ENCODE measurements around the gene FUT3. TPM values are rescaled to one million over a fixed set of nuclear protein-coding genes. Genes with fewer than 3 reads are reported as not detected.

FUT3 gene
- polyA plus RNA-seq, 1 experiment: not detected

DNA sequence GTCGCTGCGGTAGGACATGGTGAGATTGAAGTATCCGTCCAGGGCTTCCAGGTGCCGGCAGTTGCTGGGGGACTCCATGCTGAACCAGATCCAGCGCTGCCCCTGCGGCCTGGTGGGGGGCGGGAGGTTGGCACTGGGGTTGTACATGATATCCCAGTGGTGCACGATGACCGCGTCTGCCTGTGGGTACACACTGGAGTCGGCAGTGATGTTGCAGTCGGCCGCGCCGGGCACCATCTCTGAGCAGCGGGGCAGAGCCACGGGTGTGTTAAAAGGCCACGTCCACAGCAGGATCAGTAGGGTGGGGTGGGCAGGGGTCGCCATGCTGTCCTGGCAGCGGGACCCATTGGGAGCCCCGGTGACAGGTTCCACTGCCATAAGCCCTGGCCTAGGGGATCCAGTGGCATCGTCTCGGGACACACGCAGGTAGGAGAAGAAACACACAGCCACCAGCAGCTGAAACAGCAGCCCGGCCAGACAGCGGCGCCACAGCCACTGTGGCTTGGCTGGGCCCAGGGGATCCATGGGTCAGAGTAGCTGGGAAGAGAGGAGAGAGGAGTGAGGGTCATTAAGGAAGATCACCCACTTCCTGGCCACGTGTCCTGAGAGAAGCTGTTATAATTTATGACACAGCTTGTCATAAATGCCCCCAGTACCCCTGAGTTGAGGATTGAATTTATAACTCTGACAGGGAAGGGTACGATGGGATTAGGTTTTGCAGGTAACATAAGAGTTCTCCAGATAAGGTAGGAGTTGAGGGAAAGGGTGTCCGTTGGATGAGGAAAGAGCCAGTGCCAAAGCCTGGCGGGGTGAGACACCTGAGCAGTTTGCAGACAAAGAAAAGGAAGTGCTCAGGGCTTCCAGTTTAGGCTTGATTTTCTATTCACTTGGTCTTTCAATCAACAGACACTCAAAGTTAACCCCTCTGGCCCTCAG, 16.2 kb upstream of the FUT3 start:
- peaks cover 6% of the 10 kb centered on the region for H3K27me3 ChIP-seq (ENCODE audit: control insufficient read depth, insufficient read depth, low read length)
- no peak overlapping the region for H3K4me3 ChIP-seq (ENCODE audit: low read depth, low read length)
- no peaks in the 10 kb centered on the region for H3K9me3 ChIP-seq (ENCODE audit: control insufficient read depth, insufficient read depth, low read length)
- no peak for DNase-seq (ENCODE audit: low read depth, low spot score)
- CTCF ChIA-PET: no interaction called here
- H3K27ac ChIP-seq (ENCODE audit: low read depth, low read length): no peak overlapping the region
- TF ChIP-seq, protein P1, sequence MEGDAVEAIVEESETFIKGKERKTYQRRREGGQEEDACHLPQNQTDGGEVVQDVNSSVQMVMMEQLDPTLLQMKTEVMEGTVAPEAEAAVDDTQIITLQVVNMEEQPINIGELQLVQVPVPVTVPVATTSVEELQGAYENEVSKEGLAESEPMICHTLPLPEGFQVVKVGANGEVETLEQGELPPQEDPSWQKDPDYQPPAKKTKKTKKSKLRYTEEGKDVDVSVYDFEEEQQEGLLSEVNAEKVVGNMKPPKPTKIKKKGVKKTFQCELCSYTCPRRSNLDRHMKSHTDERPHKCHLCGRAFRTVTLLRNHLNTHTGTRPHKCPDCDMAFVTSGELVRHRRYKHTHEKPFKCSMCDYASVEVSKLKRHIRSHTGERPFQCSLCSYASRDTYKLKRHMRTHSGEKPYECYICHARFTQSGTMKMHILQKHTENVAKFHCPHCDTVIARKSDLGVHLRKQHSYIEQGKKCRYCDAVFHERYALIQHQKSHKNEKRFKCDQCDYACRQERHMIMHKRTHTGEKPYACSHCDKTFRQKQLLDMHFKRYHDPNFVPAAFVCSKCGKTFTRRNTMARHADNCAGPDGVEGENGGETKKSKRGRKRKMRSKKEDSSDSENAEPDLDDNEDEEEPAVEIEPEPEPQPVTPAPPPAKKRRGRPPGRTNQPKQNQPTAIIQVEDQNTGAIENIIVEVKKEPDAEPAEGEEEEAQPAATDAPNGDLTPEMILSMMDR (IDR thresholded peaks at IDR 0.05; ENCODE audit: low read depth, low read length): no peak
- POLR2A ChIA-PET: interaction anchor here (0.6 kb wide), 1 partner anchor 49 kb away, joined by 3 read pairs; no protein-coding TSS in a partner anchor

DNA sequence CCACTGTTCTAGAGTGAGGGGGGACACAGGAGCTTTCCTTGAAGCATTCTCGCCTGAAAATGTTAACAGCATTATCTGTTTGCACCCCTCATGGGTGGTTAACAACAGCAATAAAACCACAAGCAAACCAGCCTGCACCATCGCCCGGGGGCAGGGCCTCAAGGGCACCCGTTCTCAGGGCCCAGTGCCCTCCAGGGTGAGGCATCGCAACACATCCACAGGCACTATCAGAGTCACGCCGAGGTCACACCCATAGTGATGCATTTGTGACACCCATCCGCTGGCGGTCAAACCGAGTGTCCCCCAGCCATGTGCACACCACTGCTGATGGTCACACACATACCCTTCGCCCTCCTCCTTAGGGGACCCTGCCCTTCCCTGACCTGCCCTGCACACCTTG, 14.5 kb upstream of the FUT3 start:
- no peak overlapping the region for H3K27ac ChIP-seq (ENCODE audit: low read depth, low read length)
- peaks cover 6% of the 10 kb centered on the region for H3K27me3 ChIP-seq (ENCODE audit: control insufficient read depth, insufficient read depth, low read length)
- no peak overlapping the region for H3K4me3 ChIP-seq (ENCODE audit: low read depth, low read length)
- DNase-seq (ENCODE audit: low read depth, low spot score): no peak
- ChIA-PET CTCF (no interaction called here), POLR2A (no interaction called here)
- no peaks in the 10 kb centered on the region for H3K9me3 ChIP-seq (ENCODE audit: control insufficient read depth, insufficient read depth, low read length)
- TF ChIP-seq, protein P1 (IDR thresholded peaks at IDR 0.05; ENCODE audit: low read depth, low read length): no peak

DNA sequence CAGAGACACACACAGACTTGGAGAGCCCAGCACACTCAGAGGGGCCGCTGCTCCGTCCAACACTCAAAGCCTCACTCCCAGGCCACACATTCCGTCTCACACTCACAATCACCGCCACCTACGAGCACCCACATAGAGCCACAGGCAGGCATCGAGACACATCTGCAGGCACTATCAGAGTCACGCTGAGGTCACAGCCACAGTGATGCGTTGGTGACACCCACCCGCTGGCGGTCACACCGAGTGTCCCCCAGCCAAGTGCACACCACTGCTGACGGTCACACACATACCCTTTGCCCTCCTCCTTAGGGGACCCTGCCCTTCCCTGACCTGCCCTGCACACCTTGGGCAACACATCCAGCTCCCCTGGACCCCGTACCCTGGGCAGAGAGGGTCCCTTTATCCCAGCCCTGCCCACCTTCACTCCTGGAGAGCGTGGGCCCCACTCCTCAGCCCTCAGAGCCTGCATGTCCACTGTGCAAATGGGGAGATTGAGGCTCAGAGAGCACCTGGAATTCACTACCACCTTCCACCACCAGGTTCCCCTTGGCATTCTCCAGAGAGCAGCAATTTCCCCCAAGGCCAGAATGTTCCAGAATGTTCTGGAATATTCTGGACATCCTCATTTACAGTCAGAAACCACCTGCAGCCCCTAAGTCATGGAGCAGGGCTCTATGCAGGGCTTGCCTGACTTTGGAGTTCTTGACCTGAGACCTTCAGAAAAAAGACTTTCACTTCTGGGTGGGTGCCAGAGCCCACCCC, 13.7 kb upstream of the FUT3 start:
- Histone ChIP-seq H3K27me3 (ENCODE audit: control insufficient read depth, insufficient read depth, low read length) (peaks cover 3% of the 10 kb centered on the region), H3K27ac (ENCODE audit: low read depth, low read length) (no peak overlapping the region), H3K9me3 (ENCODE audit: control insufficient read depth, insufficient read depth, low read length) (no peaks in the 10 kb centered on the region), H3K4me3 (ENCODE audit: low read depth, low read length) (no peak overlapping the region)
- DNase-seq (ENCODE audit: low read depth, low spot score): no peak
- ChIA-PET CTCF (no interaction called here), POLR2A (no interaction called here)
- TF ChIP-seq, protein P1 (IDR thresholded peaks at IDR 0.05; ENCODE audit: low read depth, low read length): 0 out of 2 replicates have a peak, but pooled peaks have one; percentile 17

DNA sequence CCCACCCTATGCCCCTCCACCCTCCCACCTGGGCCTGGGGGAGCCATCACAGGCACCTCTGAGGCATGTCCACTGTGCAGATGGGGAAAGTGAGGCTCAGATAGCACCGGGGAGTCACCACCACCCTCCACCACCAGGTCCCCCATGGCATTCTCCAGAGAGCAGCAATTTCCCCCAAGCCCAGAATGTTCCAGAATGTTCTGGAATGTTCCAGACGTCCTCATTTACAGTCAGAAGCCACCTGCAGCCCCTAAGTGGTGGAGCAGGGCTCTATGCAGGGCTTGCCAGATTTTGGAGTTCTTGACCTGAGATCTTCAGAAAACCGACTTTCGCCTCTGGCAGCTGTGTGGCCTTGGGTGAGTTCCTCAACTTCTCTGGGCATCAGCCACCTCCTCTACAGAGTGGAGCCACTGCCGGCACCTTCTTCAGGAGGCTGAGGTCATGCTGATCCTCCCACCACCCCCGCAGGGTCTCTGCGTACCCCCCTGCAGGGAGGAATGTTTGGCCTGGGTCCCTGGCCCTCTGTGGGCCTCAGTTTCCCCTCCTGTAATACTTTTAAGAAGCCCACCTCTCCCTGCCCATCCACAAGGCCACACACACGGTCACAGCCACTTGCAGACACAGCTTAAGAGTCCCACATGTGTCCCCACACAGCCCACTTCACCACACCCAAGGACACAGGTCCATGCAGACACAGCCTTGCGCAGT, 12.9 kb upstream of the FUT3 start:
- TF ChIP-seq, protein P1 (IDR thresholded peaks at IDR 0.05; ENCODE audit: low read depth, low read length): no peak
- POLR2A ChIA-PET: no interaction called here
- CTCF ChIA-PET: no interaction called here

More for the DNA sequence above, 12.9 kb upstream of the FUT3 start:
- H3K27ac ChIP-seq (ENCODE audit: low read depth, low read length): no peak overlapping the region
- no peak overlapping the region for H3K4me3 ChIP-seq (ENCODE audit: low read depth, low read length)
- peaks cover 3% of the 10 kb centered on the region for H3K27me3 ChIP-seq (ENCODE audit: control insufficient read depth, insufficient read depth, low read length)
- H3K9me3 ChIP-seq (ENCODE audit: control insufficient read depth, insufficient read depth, low read length): no peaks in the 10 kb centered on the region
- no peak for DNase-seq (ENCODE audit: low read depth, low spot score)

Measured in AG04450 (cell line).